Naive thymus-derived CD4-positive, alpha-beta T cell (primary cell): ENCODE data around the gene NANOS3. TPM values are rescaled to one million over a fixed set of nuclear protein-coding genes. Genes with fewer than 3 reads are reported as not detected.
"Not testable (repeated sequence)": the region's sequence is repeated elsewhere in the genome, so short reads cannot be mapped to it uniquely, and the experiment has no call there.

Experiments
- ATAC-seq: fragments of 150-1000 bp; cut with Tn5 transposase; 2 replicates; pipeline ENCODE4 v1.10.0; 2021; ENCODE audit warnings: mild to moderate bottlenecking, moderate library complexity
- CTCF ChIA-PET: fragments of 350-600 bp; sonication (Branson Sonifier 250); formaldehyde crosslinking; loops from one replicate; lab custom pipeline; 2021; ENCODE audit warnings: antibody characterized with exemption; lab: Charles Lee
- POLR2A ChIA-PET: fragments of 350-600 bp; sonication (Branson Sonifier 250); formaldehyde crosslinking; loops from one replicate; lab custom pipeline; 2021; ENCODE audit warnings: antibody characterized with exemption, inconsistent platforms; lab: Charles Lee
- DNase-seq, 9 donors: peaks; one replicate each; pipeline versions ENCODE4 v3.0.0 to v3.0.0-alpha.2; 2020 to 2022; ENCODE audit warnings: mixed read lengths in 1 of 9
- H3K27ac ChIP-seq: one replicate; pipeline ENCODE4 v1.7.0; 2013; ENCODE audit warnings: mild to moderate bottlenecking, low read depth, low read length, moderate library complexity
- H3K27me3 ChIP-seq, 2 donors: one replicate each; pipeline ENCODE4 v1.7.0; 2013; ENCODE audit warnings: low read length in 2 of 2, mild to moderate bottlenecking in 2 of 2, moderate library complexity in 2 of 2; ENCODE audit not compliant: control insufficient read depth in 2 of 2, insufficient read depth in 2 of 2
- H3K36me3 ChIP-seq, 3 experiments: 1 replicate in 2 of 3; 2 replicates in 1 of 3; pipeline ENCODE4 v1.7.0; 2013; ENCODE audit warnings: low read length in 3 of 3, mild to moderate bottlenecking in 3 of 3, moderate library complexity in 1 of 3; ENCODE audit not compliant: insufficient read depth in 3 of 3, control insufficient read depth in 2 of 3
- H3K4me1 ChIP-seq, 2 donors: one replicate each; pipeline ENCODE4 v1.7.0; 2013; ENCODE audit warnings: low read length in 2 of 2, mild to moderate bottlenecking in 2 of 2, moderate library complexity in 1 of 2; ENCODE audit not compliant: control insufficient read depth in 2 of 2, insufficient read depth in 2 of 2
- H3K4me3 ChIP-seq: 2 replicates; pipeline ENCODE4 v1.7.0; 2013; ENCODE audit warnings: mild to moderate bottlenecking, low read length
- H3K9me3 ChIP-seq, 3 experiments: 1 replicate in 2 of 3; 2 replicates in 1 of 3; pipeline ENCODE4 v1.7.0; 2013; ENCODE audit warnings: low read length in 3 of 3; ENCODE audit not compliant: control insufficient read depth in 2 of 3
- H3K27ac Mint-ChIP-seq, 9 donors: one replicate each; pipeline ENCODE4 v1.8.0; 2020 to 2022; ENCODE audit warnings: mixed read lengths in 9 of 9, mild to moderate bottlenecking in 8 of 9, moderate library complexity in 5 of 9, inconsistent platforms in 2 of 9
- H3K27me3 Mint-ChIP-seq, 5 donors: one replicate each; pipeline ENCODE4 v1.8.0; 2021 to 2022; ENCODE audit warnings: mixed read lengths in 5 of 5, mild to moderate bottlenecking in 1 of 5
- H3K36me3 Mint-ChIP-seq, 5 donors: one replicate each; pipeline ENCODE4 v1.8.0; 2020 to 2022; ENCODE audit warnings: mixed read lengths in 5 of 5, mild to moderate bottlenecking in 3 of 5, inconsistent platforms in 1 of 5
- H3K4me1 Mint-ChIP-seq, 7 donors: one replicate each; pipeline ENCODE4 v1.8.0; 2020 to 2022; ENCODE audit warnings: mixed read lengths in 7 of 7, mild to moderate bottlenecking in 3 of 7, inconsistent platforms in 1 of 7
- H3K4me3 Mint-ChIP-seq, 10 donors: one replicate each; pipeline ENCODE4 v1.8.0; 2020 to 2022; ENCODE audit warnings: mild to moderate bottlenecking in 10 of 10, mixed read lengths in 10 of 10, moderate library complexity in 6 of 10, inconsistent platforms in 2 of 10
- H3K9me3 Mint-ChIP-seq, 11 donors: one replicate each; pipeline ENCODE4 v1.8.0; 2020 to 2022; ENCODE audit warnings: mixed read lengths in 11 of 11, mild to moderate bottlenecking in 4 of 11, inconsistent platforms in 1 of 11, moderate library complexity in 1 of 11
- intact Hi-C, 2 donors: fragments of 100-400 bp; cut with micrococcal nuclease; formaldehyde crosslinking; loops; one replicate each; pipeline ENCODE4 v1.15.1; 2023
- polyA plus RNA-seq, 2 donors: library from polyadenylated mRNA; unstranded; fragments of 300-500 nt; fragmentation: Illumina TruSeq; gene quantifications; one replicate each; pipeline ENCODE4 v1.2.3, GENCODE V29; 2021
- total RNA-seq, 6 experiments: library from RNA in 5 of 6; stranded (reverse) in 5 of 6; gene quantifications; 1 replicate in 5 of 6; 2 replicates in 1 of 6; pipeline ENCODE4 v1.2.3 and lab custom pipeline; 2021 to 2026

NANOS3 gene
- total and polyA plus RNA-seq, 7 experiments from 2014 or later: 1.3 to 3.4 TPM; not detected in 5

DNA sequence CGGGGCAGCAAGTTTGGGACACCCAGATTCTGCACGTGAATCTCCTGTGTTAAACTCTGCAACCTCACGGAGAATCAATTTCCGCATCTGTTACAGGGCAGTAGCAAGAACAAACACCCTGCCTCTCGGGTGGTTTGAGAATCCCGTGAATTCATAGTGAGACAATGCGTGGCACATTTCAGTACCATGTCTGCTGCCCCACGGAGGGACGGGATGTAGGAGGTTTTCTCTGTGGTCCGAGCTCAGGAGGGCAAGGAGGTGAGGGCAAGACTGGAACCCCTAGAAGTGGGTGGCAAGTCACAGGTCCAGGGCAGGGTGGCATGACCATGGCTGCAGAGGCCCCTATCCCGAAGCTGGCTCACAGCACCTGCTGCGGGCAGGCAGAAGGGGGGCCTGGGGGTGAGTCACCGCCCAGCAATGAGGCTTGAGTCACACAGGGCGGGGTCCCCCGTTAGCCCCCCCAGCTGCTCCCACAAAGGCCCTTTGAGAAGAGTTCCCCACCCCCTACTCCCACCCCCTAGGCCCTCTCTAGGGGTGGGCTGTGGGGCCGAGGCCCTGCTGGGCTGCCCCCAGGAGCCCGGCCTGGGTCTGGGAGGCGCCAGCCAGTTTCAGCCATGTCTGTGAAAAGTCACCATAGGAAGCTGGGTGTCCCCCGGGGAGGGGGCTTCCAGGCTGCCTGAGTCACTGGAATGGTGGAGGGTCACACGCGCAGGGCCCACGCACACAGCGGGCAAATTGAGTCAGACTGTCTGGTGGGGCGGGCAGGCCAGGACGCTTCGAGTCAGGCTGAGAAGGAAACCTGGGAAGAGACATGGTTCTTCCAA lies 25.8 kb upstream of the NANOS3 start:
- H3K27ac ChIP-seq: no peak overlapping the region
- no peak overlapping the region for H3K4me3 ChIP-seq
- DNase-seq (peak in 3 of 9 donors; percentile 37 to 50 (median 45)), ATAC-seq (peak; percentile 16)
- no peaks in the 10 kb centered on the region for H3K9me3 ChIP-seq
- peak overlapping the region in 9 of 10 donors; percentile 45 to 78 (median 65) for H3K4me3 Mint-ChIP-seq
- peaks cover 4 to 33% (median 20%) of the 10 kb centered on the region in 7 donors for H3K4me1 Mint-ChIP-seq
- no peaks in the 10 kb centered on the region for H3K36me3 ChIP-seq
- H3K36me3 Mint-ChIP-seq: no peaks in the 10 kb centered on the region
- peaks cover 18 to 26% of the 10 kb centered on the region in 2 donors for H3K4me1 ChIP-seq
- no peaks in the 10 kb centered on the region for H3K27me3 ChIP-seq
- peaks cover 0 to 3% (median 0%) of the 10 kb centered on the region in 5 donors for H3K27me3 Mint-ChIP-seq
- peaks cover 0 to 7% (median 0%) of the 10 kb centered on the region in 11 donors for H3K9me3 Mint-ChIP-seq
- H3K27ac Mint-ChIP-seq: peak overlapping the region; percentile 65 to 90 (median 86)
- intact Hi-C loops: loop anchor here (1.0 kb wide), 1 partner anchor 10 kb away; no protein-coding TSS in a partner anchor
- ChIA-PET POLR2A (interaction anchor here (1.1 to 1.9 kb wide), 3 partner anchors 10 to 67 kb away, joined by 3 to 9 read pairs (median 4); no protein-coding TSS in a partner anchor), CTCF (interaction anchor here (0.5 to 5.9 kb wide), 2 partner anchors 11 to 129 kb away, joined by 3 to 37 read pairs; no protein-coding TSS in a partner anchor)

DNA sequence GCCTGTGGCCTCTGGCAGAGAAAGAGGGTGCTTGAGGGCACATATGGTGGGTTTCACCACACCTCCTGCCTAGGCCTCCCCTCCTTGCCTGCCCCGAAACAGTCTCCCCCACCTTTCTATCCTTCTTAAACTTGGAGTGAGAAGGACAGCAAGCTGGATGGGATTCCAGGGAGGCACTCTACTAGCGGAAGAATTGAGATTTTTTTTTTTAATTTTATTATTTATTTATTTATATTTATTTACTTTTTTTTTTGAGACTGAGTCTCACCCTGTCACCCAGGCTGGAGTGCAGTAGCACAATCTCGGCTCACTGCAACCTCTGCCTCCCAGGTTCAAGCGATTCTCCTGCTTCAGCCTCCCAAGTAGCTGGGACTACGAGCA lies 25.2 kb upstream of the NANOS3 start:
- not testable (repeated sequence) for H3K36me3 ChIP-seq, ATAC-seq, H3K9me3 Mint-ChIP-seq, H3K4me3 Mint-ChIP-seq, H3K9me3 ChIP-seq, DNase-seq, H3K4me3 ChIP-seq, H3K27me3 Mint-ChIP-seq, H3K27me3 ChIP-seq, H3K27ac ChIP-seq, H3K36me3 Mint-ChIP-seq
- H3K27ac Mint-ChIP-seq: peak overlapping the region in 4 of 9 donors; percentile 15 to 36 (median 23)
- peaks cover 13 to 21% of the 10 kb centered on the region in 2 donors for H3K4me1 ChIP-seq
- POLR2A ChIA-PET: interaction anchor here (1.1 to 1.9 kb wide), 2 partner anchors 9 to 67 kb away, joined by 4 to 9 read pairs; no protein-coding TSS in a partner anchor
- intact Hi-C loops: loop anchor here in 1 of 2 donors (1.0 kb wide), 1 partner anchor 10 kb away; no protein-coding TSS in a partner anchor
- peaks cover 4 to 27% (median 14%) of the 10 kb centered on the region in 7 donors for H3K4me1 Mint-ChIP-seq
- CTCF ChIA-PET: interaction anchor here (5.9 kb wide), 1 partner anchor 11 kb away, joined by 37 read pairs; no protein-coding TSS in a partner anchor

DNA sequence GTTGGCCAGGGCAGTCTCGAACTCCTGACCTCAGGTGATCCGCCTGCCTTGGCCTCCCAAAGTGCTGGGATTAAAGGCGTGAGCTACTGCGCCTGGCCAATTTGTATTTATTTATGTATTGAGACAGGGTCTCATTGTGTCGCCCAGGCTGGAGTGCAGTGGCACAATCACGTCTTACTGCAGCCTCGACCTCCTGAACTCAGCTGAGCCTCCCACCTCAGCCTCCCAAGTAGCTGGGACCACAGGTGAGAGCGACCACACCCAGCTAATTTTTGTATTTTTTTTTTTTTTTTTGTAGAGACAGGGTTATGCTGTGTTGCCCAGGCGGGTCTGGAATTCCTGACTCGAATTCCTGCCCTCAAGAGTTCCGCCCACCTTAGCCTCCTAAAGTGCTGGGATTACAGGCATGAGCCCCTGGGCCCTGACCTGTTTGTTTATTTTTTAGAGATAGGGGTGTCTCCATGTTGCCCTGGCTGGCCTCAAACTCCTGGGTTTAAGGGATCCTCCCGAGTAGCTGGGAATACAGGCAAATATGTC lies 24.7 kb upstream of the NANOS3 start:
- intact Hi-C loops, H3K27ac Mint-ChIP-seq, H3K27me3 Mint-ChIP-seq, H3K4me3 Mint-ChIP-seq, H3K36me3 ChIP-seq, ATAC-seq, H3K4me3 ChIP-seq, H3K27me3 ChIP-seq, H3K9me3 Mint-ChIP-seq, H3K9me3 ChIP-seq, H3K36me3 Mint-ChIP-seq, H3K27ac ChIP-seq: not testable (repeated sequence)
- peaks cover 9 to 16% of the 10 kb centered on the region in 2 donors for H3K4me1 ChIP-seq
- peak in 1 of 9 donors; percentile 2 for DNase-seq
- POLR2A ChIA-PET: interaction anchor here (0.6 to 1.9 kb wide), 4 partner anchors 8 to 68 kb away, joined by 3 to 9 read pairs (median 4); no protein-coding TSS in a partner anchor
- CTCF ChIA-PET: interaction anchor here (0.6 to 2.8 kb wide), 4 partner anchors 9 to 539 kb away, joined by 3 to 15 read pairs (median 4); no protein-coding TSS in a partner anchor
- H3K4me1 Mint-ChIP-seq: peaks cover 4 to 25% (median 13%) of the 10 kb centered on the region in 7 donors

DNA sequence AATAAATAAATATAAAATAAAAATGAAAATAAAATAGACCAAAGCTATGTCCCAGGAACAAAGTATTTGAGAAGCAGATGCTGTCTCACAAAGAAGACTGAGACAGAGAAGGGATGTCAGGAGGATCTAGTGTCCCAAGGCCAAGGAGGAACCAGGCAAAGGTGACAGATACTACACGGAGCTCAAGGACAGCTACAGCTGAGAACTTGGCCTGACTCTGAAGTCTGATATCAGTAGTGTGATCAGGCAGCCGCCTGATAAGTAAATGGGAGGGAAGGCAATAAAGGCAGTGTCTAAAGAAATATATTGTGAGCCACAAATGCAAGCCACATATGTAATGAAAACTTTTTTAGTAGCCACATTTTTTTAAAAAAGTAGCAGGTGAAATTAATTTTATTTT lies 20.4 kb upstream of the NANOS3 start:
- Mint-ChIP-seq H3K4me3 (no peak overlapping the region), H3K27ac (no peak overlapping the region), H3K27me3 (peaks cover 0 to 2% (median 0%) of the 10 kb centered on the region in 5 donors), H3K4me1 (peaks cover 0 to 15% (median 5%) of the 10 kb centered on the region in 7 donors), H3K36me3 (no peaks in the 10 kb centered on the region), H3K9me3 (no peaks in the 10 kb centered on the region)
- H3K4me1 ChIP-seq: peaks cover 4 to 8% of the 10 kb centered on the region in 2 donors
- no peaks in the 10 kb centered on the region for H3K36me3 ChIP-seq
- DNase-seq (no peak), ATAC-seq (no peak)
- no peaks in the 10 kb centered on the region for H3K27me3 ChIP-seq
- H3K9me3 ChIP-seq: no peaks in the 10 kb centered on the region
- no peak overlapping the region for H3K27ac ChIP-seq
- H3K4me3 ChIP-seq: no peak overlapping the region
- ChIA-PET POLR2A (interaction anchor here (0.6 to 1.1 kb wide), 3 partner anchors 8 to 267 kb away, joined by 3 read pairs; no protein-coding TSS in a partner anchor), CTCF (interaction anchor here (10.4 kb wide), 1 partner anchor 70 kb away, joined by 227 read pairs; no protein-coding TSS in a partner anchor)
- intact Hi-C loops: no loop called here

DNA sequence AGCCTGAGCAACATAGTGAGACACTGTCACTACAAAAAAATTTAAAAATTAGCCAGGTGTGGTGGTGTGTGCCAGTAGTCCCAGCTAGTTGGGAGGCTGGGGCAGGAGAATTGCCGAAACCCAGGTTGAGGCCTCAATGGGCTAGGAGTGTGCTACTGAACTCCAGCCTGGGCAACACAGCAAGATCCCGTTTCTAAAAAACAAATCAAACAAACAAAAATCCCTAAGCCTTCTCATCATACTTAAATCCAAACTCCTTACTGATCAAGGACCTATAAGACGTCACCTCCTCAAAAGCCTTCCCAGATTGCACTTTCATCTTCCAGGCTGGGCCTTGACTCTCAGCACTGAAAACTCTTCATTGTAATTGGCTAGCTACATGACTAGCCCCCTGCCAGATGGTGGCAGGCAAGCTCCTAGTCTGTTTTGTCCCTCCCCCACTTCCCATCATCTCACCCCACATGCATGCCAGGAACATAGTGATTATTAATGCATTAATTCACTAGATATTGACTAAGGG lies 17.5 kb upstream of the NANOS3 start:
- no peak for DNase-seq
- no peak for ATAC-seq
- H3K27ac Mint-ChIP-seq: peak overlapping the region in 4 of 9 donors; percentile 0 to 66 (median 32)
- H3K4me1 ChIP-seq: peaks cover 9 to 13% of the 10 kb centered on the region in 2 donors
- H3K27me3 ChIP-seq: no peaks in the 10 kb centered on the region
- no peaks in the 10 kb centered on the region for H3K36me3 ChIP-seq
- intact Hi-C loops: no loop called here
- ChIA-PET CTCF (interaction anchor here (1.0 to 10.4 kb wide), 2 partner anchors 20 to 73 kb away, joined by 3 to 227 read pairs; no protein-coding TSS in a partner anchor), POLR2A (interaction anchor here (1.1 to 2.0 kb wide), 5 partner anchors 13 to 77 kb away, joined by 3 to 7 read pairs (median 4); no protein-coding TSS in a partner anchor)
- peaks cover 8 to 19% (median 9%) of the 10 kb centered on the region in 5 donors for H3K27me3 Mint-ChIP-seq
- peaks cover 0 to 3% (median 0%) of the 10 kb centered on the region in 11 donors for H3K9me3 Mint-ChIP-seq
- no peak overlapping the region for H3K4me3 ChIP-seq
- peak overlapping the region in 1 of 10 donors; percentile 23 for H3K4me3 Mint-ChIP-seq
- H3K4me1 Mint-ChIP-seq: peaks cover 11 to 35% (median 19%) of the 10 kb centered on the region in 7 donors
- H3K9me3 ChIP-seq: no peaks in the 10 kb centered on the region
- H3K36me3 Mint-ChIP-seq: peaks cover 0 to 1% (median 0%) of the 10 kb centered on the region in 5 donors
- no peak overlapping the region for H3K27ac ChIP-seq
